ENCODE results near the gene ST7L. TPM values are rescaled to one million over a fixed set of nuclear protein-coding genes. Genes with fewer than 3 reads are reported as not detected.

Gene ST7L
- total and polyA plus RNA-seq, 12 donors, result 14.0 to 37.2 (median 22.7) TPM

DNA sequence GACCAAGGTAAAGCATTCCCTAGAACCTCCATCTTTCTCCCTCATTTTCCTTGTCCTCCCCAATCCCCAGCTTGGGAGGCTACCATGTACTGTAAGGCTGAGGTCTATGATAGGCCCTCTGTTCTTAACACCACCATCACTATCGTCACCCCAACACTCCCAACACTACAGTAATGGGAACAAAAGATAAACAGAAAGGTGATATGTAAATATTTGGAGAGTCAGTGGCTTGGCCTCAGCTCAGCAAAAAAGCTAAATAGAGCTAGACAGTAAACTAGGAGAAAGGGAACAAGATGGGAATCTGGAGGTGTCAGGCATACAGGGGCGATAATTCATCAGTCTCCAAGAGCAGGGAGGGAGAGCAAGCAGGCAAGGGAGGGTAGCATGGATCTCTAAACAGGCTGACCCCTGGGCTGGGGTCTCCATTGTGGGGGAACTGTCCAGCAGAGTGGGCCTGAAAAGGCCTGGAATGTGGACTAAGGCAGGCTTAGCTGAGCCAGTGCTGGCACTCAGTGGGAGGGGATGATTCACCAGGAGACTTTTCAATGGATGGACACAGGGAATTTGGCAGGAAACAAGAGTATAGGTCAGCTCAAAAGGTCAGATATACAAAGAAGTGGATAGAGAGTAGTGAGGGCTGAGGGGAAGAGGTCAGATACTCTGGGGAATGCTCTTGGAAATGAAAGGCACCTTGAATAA, 103.5 kb downstream of the ST7L start:
- H3K4me1 ChIP-seq (replicated peaks in 1 of 2), result no peaks in the 10 kb centered on the region

DNA sequence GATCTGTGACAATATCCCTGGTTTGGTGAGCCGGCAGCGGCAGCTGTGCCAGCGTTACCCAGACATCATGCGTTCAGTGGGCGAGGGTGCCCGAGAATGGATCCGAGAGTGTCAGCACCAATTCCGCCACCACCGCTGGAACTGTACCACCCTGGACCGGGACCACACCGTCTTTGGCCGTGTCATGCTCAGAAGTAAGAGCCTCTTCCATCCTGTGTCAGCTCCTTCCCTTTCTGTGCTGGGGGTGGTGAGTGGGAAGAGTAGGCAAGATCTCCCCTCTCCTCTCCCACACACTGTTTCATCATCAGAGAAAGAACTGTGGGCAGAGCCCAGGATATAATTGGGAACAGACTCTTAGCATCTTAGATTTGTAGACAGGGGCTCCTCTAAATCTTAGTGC, 104.0 kb downstream of the ST7L start:
- WGBS, 4 donors, result 96 to 100% (median 97%) methylated on average over 1 to 12 of the region's 12 CpGs
- intact Hi-C loops (cut with DNase I), result no loop called here
- TF ChIP-seq, protein P1, sequence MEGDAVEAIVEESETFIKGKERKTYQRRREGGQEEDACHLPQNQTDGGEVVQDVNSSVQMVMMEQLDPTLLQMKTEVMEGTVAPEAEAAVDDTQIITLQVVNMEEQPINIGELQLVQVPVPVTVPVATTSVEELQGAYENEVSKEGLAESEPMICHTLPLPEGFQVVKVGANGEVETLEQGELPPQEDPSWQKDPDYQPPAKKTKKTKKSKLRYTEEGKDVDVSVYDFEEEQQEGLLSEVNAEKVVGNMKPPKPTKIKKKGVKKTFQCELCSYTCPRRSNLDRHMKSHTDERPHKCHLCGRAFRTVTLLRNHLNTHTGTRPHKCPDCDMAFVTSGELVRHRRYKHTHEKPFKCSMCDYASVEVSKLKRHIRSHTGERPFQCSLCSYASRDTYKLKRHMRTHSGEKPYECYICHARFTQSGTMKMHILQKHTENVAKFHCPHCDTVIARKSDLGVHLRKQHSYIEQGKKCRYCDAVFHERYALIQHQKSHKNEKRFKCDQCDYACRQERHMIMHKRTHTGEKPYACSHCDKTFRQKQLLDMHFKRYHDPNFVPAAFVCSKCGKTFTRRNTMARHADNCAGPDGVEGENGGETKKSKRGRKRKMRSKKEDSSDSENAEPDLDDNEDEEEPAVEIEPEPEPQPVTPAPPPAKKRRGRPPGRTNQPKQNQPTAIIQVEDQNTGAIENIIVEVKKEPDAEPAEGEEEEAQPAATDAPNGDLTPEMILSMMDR (IDR thresholded peaks at IDR 0.05), result no peak
- TF ChIP-seq POLR2A (IDR thresholded peaks at IDR 0.05), result no peak

More for the DNA sequence above, 103.5 kb downstream of the ST7L start:
- peak in 4 of 7 donors; percentile 42 to 62 (median 52) for DNase-seq
- H3K27ac ChIP-seq, result no peak overlapping the region
- H3K4me3 ChIP-seq, result no peak overlapping the region
- intact Hi-C loops (cut with DNase I), result no loop called here
- no peaks in the 10 kb centered on the region for H3K36me3 ChIP-seq (replicated peaks in 1 of 2)
- TF ChIP-seq, protein P1 (IDR thresholded peaks at IDR 0.05), result no peak
- no peak for TF ChIP-seq POLR2A (IDR thresholded peaks at IDR 0.05)
- WGBS, 4 donors, result 86 to 91% (median 89%) methylated on average over 2 of the region's 2 CpGs
- H3K27me3 ChIP-seq, result no peaks in the 10 kb centered on the region
- no peaks in the 10 kb centered on the region for H3K9me3 ChIP-seq (replicated peaks in 1 of 3)

DNA sequence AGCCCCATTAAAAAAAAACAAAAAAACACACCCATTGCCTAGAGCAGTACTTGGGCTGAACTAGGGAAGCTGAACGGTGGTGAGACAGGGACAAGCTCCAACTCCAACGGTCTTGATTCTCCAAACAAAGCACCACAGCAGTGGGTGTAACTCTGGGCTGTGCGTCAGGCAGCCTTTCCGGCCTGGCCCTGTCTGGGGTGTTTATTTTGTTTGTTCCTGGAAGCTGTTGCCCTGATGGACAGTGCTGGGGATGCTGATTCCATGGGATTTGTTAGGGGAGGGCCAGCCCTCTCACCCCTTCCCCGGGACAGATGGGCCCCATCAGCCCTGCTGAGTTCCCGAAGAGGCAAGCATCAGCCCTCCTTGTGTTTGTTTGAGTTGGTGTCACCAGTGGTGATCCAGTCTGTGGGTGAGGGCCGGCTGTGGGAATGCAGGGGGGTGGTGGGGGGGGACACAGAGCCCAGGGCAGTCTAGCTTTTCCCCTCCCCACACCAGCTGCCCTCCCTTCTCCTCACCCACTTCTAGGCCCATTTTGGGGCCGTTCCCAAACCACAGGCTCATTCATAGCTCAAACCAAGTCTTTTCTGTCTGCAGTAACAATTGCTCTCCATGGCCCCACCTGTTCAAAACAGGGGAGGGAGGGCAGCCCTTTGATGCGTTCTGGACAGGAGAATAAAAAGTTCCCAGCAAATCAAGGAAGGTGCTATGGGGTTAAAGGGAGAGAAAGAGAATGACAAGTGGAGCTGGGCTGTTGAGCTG, 105.7 kb downstream of the ST7L start:
- no peaks in the 10 kb centered on the region for H3K9me3 ChIP-seq (replicated peaks in 1 of 3)
- H3K27ac ChIP-seq, result peak overlapping the region in 1 of 5 donors; percentile 20
- intact Hi-C loops (cut with DNase I), result no loop called here
- H3K27me3 ChIP-seq, result no peaks in the 10 kb centered on the region
- H3K4me3 ChIP-seq, result no peak overlapping the region
- WGBS, 4 donors, result 64 to 78% (median 73%) methylated on average over 7 to 9 of the region's 9 CpGs
- H3K4me1 ChIP-seq (replicated peaks in 1 of 2), result peaks cover 3 to 10% of the 10 kb centered on the region in 2 donors
- no peak for TF ChIP-seq POLR2A (IDR thresholded peaks at IDR 0.05)
- TF ChIP-seq, protein P1 (IDR thresholded peaks at IDR 0.05), result no peak
- peak in 1 of 7 donors; percentile 30 for DNase-seq
- no peaks in the 10 kb centered on the region for H3K36me3 ChIP-seq (replicated peaks in 1 of 2)

More for the DNA sequence above, 104.0 kb downstream of the ST7L start:
- no peaks in the 10 kb centered on the region for H3K9me3 ChIP-seq (replicated peaks in 1 of 3)
- no peaks in the 10 kb centered on the region for H3K4me1 ChIP-seq (replicated peaks in 1 of 2)
- no peak overlapping the region for H3K27ac ChIP-seq
- no peak for DNase-seq
- H3K27me3 ChIP-seq, result no peaks in the 10 kb centered on the region
- H3K4me3 ChIP-seq, result no peak overlapping the region
- H3K36me3 ChIP-seq (replicated peaks in 1 of 2), result no peaks in the 10 kb centered on the region

DNA sequence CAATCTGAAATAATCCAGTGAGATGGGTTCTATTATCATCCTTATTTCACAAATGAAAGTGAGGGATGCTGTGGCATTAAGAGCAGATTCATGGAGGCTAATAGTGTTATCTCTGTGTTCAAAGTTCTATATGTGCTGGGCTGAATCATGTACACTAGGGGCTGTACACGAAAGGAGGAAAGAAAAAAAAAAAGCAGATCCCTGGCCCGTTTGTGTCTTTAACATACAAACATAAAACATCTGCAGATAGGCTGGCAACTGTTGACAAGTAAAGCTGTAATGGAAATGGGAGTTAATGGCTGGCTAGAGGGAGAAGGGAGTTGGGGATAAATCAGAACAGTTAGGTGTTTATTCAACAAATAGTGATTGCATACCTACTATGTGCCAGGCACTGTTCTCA, 107.0 kb downstream of the ST7L start:
- Histone ChIP-seq H3K36me3 (replicated peaks in 1 of 2) (no peaks in the 10 kb centered on the region), H3K27me3 (no peaks in the 10 kb centered on the region), H3K4me3 (no peak overlapping the region), H3K9me3 (replicated peaks in 1 of 3) (no peaks in the 10 kb centered on the region), H3K27ac (no peak overlapping the region), H3K4me1 (replicated peaks in 1 of 2) (peaks cover 8 to 18% of the 10 kb centered on the region in 2 donors)
- intact Hi-C loops (cut with DNase I), result no loop called here
- TF ChIP-seq, protein P1 (IDR thresholded peaks at IDR 0.05), result no peak
- TF ChIP-seq POLR2A (IDR thresholded peaks at IDR 0.05), result no peak
- DNase-seq, result no peak
- WGBS, 4 donors, result 36 to 62% (median 47%) methylated on average over 2 of the region's 2 CpGs
